Activated naive CD8-positive, alpha-beta T cell treated with anti-CD3 and anti-CD28 coated beads, Interleukin-2, amount 10 ng/mL, durations not matched to agents 7 days and 5 days (primary cell): Measurements from ENCODE around the gene PCBP3. TPM values are rescaled to one million over a fixed set of nuclear protein-coding genes. Genes with fewer than 3 reads are reported as not detected.
"Not testable (repeated sequence)": the region's sequence is repeated elsewhere in the genome, so short reads cannot be mapped to it uniquely, and the experiment has no call there.

ENCODE experiments used
- ATAC-seq: fragments of 150-1000 bp; cut with Tn5 transposase; one replicate; pipeline ENCODE4 v1.10.0; 2021; ENCODE audit warnings: low read depth, moderate library complexity
- POLR2A ChIA-PET: fragments of 350-600 bp; sonication (Branson Sonifier 250); formaldehyde crosslinking; loops from one replicate; lab custom pipeline; 2021; ENCODE audit warnings: antibody characterized with exemption; lab: Charles Lee
- DNase-seq: peaks from one replicate; pipeline ENCODE4 v3.0.0; 2021
- H3K27ac Mint-ChIP-seq: one replicate; pipeline ENCODE4 v1.8.0; 2022; ENCODE audit warnings: mild to moderate bottlenecking, mixed read lengths
- H3K27me3 Mint-ChIP-seq: one replicate; pipeline ENCODE4 v1.8.0; 2022; ENCODE audit warnings: mild to moderate bottlenecking, moderate library complexity, mixed read lengths
- H3K36me3 Mint-ChIP-seq: one replicate; pipeline ENCODE4 v1.8.0; 2021; ENCODE audit warnings: mild to moderate bottlenecking, mixed read lengths
- H3K4me1 Mint-ChIP-seq: one replicate; pipeline ENCODE4 v1.8.0; 2021; ENCODE audit warnings: mixed read lengths
- H3K4me3 Mint-ChIP-seq: one replicate; pipeline ENCODE4 v1.8.0; 2022; ENCODE audit warnings: mild to moderate bottlenecking, moderate library complexity, mixed read lengths
- H3K9me3 Mint-ChIP-seq: one replicate; pipeline ENCODE4 v1.8.0; 2021; ENCODE audit warnings: mixed read lengths
- total RNA-seq, 2 experiments: library from RNA; stranded (reverse); gene quantifications; one replicate each; pipeline ENCODE4 v1.2.3, GENCODE V29; 2021

The PCBP3 gene
- 1 to 10 TPM in 1 of 2 experiments, not detected in 1; 1.2 TPM for total RNA-seq

DNA sequence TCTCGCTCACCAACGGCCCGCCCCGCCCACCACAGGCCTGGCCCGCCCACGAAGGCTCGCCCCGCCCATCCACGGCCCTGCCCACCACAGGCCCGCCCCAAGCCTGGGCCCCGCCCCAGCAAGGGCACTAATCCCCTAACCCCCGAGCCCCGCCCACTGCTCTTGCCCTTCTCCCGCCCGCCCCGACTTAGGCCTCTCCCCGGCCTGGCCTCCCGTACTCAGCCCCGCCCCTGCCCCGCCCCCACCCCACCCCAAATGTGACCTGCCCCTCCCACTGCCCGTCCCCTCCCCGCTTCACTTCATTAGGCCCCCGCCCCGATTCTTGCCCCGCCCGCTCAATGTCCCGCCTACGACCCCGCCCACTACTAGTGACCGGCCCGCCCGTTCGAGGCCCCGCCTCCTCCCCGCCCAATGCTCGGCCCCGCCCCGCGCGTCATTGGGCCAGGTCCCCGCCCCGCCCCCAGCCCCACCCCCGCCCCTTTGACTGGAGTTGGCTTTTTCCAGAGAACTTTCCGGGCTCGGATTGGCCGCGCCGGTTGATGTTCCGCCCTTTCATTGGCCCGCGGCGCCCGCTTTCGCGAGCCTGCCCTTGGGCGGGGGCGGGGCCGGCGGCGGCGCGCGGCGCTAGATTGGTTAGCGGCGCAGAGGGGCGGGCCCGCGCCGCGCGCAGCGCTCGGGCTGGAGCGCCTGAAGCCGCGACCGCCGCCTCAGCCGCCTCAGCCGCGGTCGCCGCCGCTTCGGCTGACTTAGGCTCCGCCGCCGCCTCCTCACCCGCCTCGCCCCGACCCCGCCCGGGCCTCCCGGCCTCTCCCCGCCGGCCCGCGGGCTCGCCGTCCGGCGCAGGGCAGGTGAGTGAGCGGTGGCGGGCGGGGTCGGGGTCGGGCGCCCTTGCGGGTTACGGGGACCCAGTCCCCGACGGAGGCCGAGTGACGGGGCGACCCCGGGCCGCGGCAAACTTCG lies at the start of gene PCBP3:
TSS of gene PCBP3 (plus strand) at position 705 of the 960 bp plus-strand sequence. CDS start 206,361 bp downstream, outside the sequence.
- POLR2A ChIA-PET = no interaction called here
- peaks cover 13% of the 10 kb centered on the region for H3K4me1 Mint-ChIP-seq
- peaks cover 36% of the 10 kb centered on the region for H3K27me3 Mint-ChIP-seq
- no peaks in the 10 kb centered on the region for H3K9me3 Mint-ChIP-seq
- H3K4me3 Mint-ChIP-seq = peak within 1 kb of the TSS; percentile 63
- H3K27ac Mint-ChIP-seq = no peak within 1 kb of the TSS
- H3K36me3 Mint-ChIP-seq = no peaks in the 10 kb centered on the region
- DNase-seq = peak; percentile 96
- ATAC-seq = peak; percentile 82

DNA sequence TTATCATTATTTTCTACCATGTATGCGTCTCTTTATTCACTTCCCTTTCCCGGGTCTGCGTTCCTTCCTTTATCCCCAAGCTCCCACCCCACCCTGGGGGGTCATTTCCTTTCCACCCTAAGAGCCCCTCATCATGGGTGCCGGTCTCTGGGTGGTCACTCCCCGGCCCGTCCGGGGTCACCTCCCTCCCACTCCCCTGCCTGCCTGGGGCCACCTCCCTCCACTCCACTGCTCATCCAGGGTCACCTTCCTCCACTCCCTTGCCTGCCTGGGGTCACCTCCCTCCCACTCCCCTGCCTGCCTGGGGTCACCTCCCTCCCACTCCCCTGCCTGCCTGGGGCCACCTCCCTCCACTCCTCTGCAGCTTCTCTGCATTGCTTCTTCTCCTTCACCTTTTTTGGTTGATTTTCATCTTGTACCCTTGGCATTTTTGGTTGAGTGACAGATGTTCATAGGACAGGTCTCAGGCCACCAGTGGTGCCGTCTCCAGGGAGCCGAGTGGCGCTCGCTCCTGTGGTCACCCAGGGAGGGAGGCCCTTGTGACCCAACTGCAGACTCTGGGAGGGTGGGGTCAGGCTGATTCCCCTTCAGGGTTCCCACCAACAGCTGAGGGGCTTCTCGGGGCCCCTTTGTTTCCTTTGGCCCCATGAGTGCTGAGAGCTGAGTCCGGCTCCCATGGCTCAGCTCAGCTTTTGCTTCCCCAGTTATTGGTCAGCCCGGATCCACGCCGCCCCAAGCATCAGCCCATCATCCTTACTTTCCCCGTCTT lies 48.6 kb upstream of the PCBP3 start:
- H3K9me3 Mint-ChIP-seq = no peaks in the 10 kb centered on the region
- no peak overlapping the region for H3K4me3 Mint-ChIP-seq
- no peaks in the 10 kb centered on the region for H3K27me3 Mint-ChIP-seq
- DNase-seq (no peak), ATAC-seq (no peak)
- POLR2A ChIA-PET = interaction anchor here (1.0 kb wide), 1 partner anchor 39 kb away, joined by 3 read pairs; no protein-coding TSS in a partner anchor
- no peaks in the 10 kb centered on the region for H3K36me3 Mint-ChIP-seq
- peak overlapping the region; percentile 66 for H3K27ac Mint-ChIP-seq
- peaks cover 13% of the 10 kb centered on the region for H3K4me1 Mint-ChIP-seq

DNA sequence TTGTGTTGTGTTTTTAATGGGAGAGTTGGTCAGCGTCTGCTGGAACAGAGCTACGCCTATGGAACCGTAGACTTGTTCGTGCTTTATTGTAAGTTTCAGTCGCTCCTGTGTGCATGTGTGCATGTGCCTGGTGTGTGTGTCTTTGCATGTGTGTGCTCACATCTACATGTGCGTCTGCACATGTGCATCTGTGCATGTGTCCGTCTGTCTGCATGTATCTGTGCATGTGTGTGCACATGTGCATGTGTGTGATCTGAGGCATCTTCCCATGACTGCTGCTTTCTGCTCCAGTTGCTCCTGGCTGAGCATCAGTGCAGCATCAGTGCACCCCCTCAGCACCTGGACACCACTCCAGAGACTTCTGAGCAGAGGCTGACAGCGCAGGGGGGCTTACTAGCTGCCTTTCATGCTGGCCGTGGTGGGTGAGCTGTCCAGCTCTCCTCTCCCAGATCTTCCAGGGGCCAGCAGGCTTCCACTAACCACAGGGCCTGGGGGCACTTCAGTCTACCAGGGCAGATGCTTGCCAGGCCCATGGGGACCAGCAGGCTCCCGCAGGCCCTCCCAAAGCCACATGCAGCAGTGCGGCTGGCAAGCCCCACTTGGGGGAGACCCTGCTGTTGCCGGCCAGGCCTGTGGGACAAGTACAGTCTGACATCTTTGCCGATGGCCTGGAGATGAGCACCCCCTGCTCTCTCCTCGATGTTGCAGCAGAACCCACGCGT lies 47.8 kb upstream of the PCBP3 start:
- H3K27ac Mint-ChIP-seq = peak overlapping the region; percentile 7
- no peak overlapping the region for H3K4me3 Mint-ChIP-seq
- H3K9me3 Mint-ChIP-seq = no peaks in the 10 kb centered on the region
- no peak for DNase-seq
- POLR2A ChIA-PET = interaction anchor here (1.0 to 1.1 kb wide), 2 partner anchors 40 to 45 kb away, joined by 3 to 4 read pairs; no protein-coding TSS in a partner anchor
- H3K27me3 Mint-ChIP-seq = no peaks in the 10 kb centered on the region
- H3K36me3 Mint-ChIP-seq = no peaks in the 10 kb centered on the region
- peaks cover 13% of the 10 kb centered on the region for H3K4me1 Mint-ChIP-seq
- no peak for ATAC-seq

DNA sequence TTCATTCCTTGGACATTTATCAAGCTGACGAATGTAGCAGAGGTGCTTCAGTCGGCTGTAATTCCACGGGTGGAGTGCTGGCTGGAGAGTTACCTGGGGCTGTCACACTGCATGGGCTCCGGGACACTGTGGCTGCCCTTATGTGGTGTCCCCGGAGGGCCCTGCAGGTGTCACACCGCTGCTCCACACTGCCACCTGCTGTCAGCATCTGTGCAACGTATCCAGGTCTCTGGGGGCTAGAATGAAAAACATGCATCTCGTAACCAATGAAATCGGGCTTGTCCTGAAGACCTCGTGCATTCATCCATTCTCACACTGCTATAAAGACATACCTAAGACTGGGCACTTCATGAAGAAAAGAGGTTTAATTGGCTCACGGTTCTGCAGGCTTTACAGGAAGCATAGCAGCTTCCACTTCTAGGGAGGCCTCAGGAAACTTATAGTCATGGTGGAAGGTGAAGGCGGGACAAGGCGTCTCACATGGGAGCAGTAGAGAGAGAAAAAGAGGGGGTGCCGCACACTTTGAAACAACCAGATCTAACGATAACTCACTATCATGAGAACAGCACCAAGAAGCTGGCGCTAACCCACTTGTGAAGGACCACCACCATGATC lies 46.7 kb upstream of the PCBP3 start:
- peak; percentile 68 for ATAC-seq
- Mint-ChIP-seq H3K4me3 (no peak overlapping the region), H3K27me3 (no peaks in the 10 kb centered on the region)

DNA sequence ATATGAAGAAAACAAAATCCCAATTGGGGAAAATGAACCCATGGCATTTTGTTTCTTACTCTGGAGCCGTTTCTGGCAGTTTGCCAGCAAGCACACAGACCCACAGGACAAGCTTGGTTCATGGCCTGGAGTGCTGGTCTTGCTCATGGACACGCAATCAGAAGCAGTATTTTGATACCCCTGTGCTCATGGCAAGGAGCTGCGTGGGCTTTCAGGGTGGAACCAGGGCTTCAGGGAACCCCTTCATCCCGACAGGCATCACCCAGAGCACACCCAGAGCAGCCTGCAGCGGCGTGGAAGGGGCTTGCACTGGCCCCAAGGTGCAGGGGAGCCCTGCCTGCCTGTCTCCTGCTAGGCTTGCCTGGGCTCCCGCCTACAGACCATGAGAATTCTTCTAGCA lies 45.4 kb upstream of the PCBP3 start:
- H3K9me3 Mint-ChIP-seq = no peaks in the 10 kb centered on the region
- H3K4me1 Mint-ChIP-seq = peaks cover 13% of the 10 kb centered on the region
- POLR2A ChIA-PET = no interaction called here
- DNase-seq (peak; percentile 26), ATAC-seq (no peak)
- no peak overlapping the region for H3K4me3 Mint-ChIP-seq
- H3K27me3 Mint-ChIP-seq = peaks cover 2% of the 10 kb centered on the region
- no peak overlapping the region for H3K27ac Mint-ChIP-seq
- no peaks in the 10 kb centered on the region for H3K36me3 Mint-ChIP-seq

More for the DNA sequence above, 46.7 kb upstream of the PCBP3 start:
- DNase-seq = peak; percentile 88
- POLR2A ChIA-PET = no interaction called here
- Mint-ChIP-seq H3K27ac (no peak overlapping the region), H3K36me3 (no peaks in the 10 kb centered on the region), H3K9me3 (no peaks in the 10 kb centered on the region), H3K4me1 (peaks cover 13% of the 10 kb centered on the region)

DNA sequence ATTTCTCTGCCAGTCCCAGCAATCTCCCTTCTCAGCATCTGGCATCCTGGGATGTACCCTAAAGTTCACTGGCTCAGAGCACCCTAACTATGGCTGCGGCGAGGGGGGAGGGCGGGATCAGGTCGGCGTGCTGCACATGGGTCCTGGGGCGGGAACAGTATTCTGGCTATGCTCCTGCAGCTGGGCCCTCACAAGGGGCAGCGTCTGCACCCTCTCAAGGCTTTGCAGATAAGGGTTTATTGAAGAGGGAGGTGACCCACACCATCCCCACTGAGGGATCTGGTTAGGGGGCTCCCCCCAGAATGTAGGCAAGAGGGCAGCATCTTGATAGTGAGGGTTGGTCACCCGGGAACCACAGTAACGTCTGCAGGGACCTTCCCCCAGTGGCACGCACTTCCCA lies 44.9 kb upstream of the PCBP3 start:
- POLR2A ChIA-PET = no interaction called here

DNA sequence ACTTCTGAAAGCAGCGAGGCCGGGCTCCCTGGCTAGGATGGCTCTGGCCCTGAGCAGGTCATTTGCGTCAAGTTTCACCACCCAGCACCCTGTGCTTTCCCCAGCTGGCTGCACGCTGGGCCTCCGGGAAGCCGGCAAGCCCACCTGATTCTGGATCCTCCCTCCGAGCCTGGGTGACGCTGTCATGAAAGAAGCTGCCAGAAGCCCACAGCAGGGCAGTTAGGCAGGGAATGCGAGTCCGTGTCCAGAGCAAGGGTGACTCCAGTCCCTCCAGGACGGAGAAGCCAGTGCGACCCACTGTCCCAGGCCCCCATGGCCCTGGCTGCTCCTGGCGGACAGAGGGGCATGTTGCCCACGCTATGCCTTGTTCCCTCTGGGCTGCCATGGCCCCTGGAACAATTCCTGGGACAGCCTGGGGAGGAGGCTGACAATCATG lies 44.4 kb upstream of the PCBP3 start:
- H3K27ac Mint-ChIP-seq = no peak overlapping the region
- no peaks in the 10 kb centered on the region for H3K36me3 Mint-ChIP-seq
- DNase-seq = peak; percentile 19
- H3K9me3 Mint-ChIP-seq = peaks cover 4% of the 10 kb centered on the region
- peaks cover 9% of the 10 kb centered on the region for H3K4me1 Mint-ChIP-seq
- POLR2A ChIA-PET = no interaction called here
- ATAC-seq = no peak
- peaks cover 7% of the 10 kb centered on the region for H3K27me3 Mint-ChIP-seq
- H3K4me3 Mint-ChIP-seq = no peak overlapping the region

More for the DNA sequence above, 44.9 kb upstream of the PCBP3 start:
- Mint-ChIP-seq H3K4me1 (peaks cover 13% of the 10 kb centered on the region), H3K9me3 (peaks cover 3% of the 10 kb centered on the region), H3K36me3 (no peaks in the 10 kb centered on the region), H3K27me3 (peaks cover 2% of the 10 kb centered on the region), H3K27ac (no peak overlapping the region), H3K4me3 (no peak overlapping the region)
- ATAC-seq = no peak
- peak; percentile 15 for DNase-seq

DNA sequence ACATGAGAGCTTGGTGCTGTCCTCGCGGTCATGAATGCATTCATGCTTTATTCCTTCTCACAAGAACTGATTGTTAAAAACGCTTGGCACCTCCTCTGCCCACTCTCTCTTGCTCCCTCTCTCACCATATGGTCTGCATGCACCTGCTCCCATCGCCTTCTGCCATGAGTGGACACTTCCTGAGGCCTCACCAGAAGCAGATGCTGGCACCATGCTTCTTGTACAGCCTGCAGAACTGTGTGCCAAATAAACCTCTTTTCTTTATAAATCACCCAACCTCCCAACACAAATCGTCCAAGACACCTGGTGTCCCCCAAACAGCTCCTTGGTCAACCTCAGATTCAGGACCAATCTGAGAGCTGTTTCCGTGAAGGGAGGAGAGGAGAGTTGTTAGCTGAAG lies 43.3 kb upstream of the PCBP3 start:
- POLR2A ChIA-PET = no interaction called here
- peaks cover 6% of the 10 kb centered on the region for H3K9me3 Mint-ChIP-seq
- no peak overlapping the region for H3K27ac Mint-ChIP-seq
- no peak overlapping the region for H3K4me3 Mint-ChIP-seq
- no peaks in the 10 kb centered on the region for H3K36me3 Mint-ChIP-seq
- H3K27me3 Mint-ChIP-seq = peaks cover 9% of the 10 kb centered on the region
- ATAC-seq (no peak), DNase-seq (no peak)
- peaks cover 8% of the 10 kb centered on the region for H3K4me1 Mint-ChIP-seq

DNA sequence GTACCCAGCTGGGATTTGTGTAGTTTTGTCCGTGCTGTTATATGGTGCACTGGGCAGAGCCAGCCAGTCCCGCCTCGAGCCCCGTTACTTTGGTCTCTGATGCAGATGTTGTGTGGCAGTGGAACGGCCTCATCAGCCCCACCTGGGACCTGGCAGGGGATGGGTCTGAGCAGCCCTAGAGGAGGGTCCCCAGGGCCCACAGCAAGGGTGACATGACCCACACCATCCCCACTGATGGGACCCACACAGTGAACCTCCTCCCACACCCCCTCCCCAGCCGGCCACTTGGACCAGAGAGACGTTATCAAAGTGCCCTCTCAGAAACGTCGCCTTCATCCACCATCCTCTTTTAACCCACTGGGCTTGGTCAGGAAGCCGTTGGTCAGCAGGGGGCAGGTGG lies 42.0 kb upstream of the PCBP3 start:
- peaks cover 6% of the 10 kb centered on the region for H3K9me3 Mint-ChIP-seq
- H3K4me1 Mint-ChIP-seq = peaks cover 5% of the 10 kb centered on the region
- no peak for ATAC-seq
- H3K4me3 Mint-ChIP-seq = no peak overlapping the region
- no peaks in the 10 kb centered on the region for H3K36me3 Mint-ChIP-seq
- H3K27me3 Mint-ChIP-seq = peaks cover 9% of the 10 kb centered on the region
- no peak for DNase-seq
- POLR2A ChIA-PET = no interaction called here
- H3K27ac Mint-ChIP-seq = no peak overlapping the region

DNA sequence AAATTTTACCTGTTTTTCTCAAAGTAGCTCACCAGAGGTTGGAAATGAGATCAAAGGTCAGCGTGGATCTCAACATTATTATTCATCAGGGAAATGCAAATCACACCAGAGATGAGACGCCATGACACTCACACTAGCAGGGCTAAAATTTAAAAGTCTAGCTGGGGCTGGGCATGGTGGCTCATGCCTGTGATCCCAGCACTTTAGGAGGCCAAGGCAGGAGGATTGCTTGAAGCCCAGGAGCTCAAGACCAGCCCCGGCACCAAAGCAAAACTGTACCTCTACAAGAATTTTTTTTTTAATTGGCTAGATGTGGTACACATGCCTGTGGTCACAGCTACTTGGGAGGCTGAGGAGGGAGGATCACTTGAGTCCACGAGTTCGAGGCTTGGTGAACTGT lies 41.4 kb upstream of the PCBP3 start:
- H3K36me3 Mint-ChIP-seq = no peaks in the 10 kb centered on the region
- peaks cover 9% of the 10 kb centered on the region for H3K27me3 Mint-ChIP-seq
- no peak overlapping the region for H3K27ac Mint-ChIP-seq
- ATAC-seq = no peak
- no peak overlapping the region for H3K4me3 Mint-ChIP-seq
- no peak for DNase-seq
- POLR2A ChIA-PET = no interaction called here
- peaks cover 6% of the 10 kb centered on the region for H3K9me3 Mint-ChIP-seq
- no peaks in the 10 kb centered on the region for H3K4me1 Mint-ChIP-seq

DNA sequence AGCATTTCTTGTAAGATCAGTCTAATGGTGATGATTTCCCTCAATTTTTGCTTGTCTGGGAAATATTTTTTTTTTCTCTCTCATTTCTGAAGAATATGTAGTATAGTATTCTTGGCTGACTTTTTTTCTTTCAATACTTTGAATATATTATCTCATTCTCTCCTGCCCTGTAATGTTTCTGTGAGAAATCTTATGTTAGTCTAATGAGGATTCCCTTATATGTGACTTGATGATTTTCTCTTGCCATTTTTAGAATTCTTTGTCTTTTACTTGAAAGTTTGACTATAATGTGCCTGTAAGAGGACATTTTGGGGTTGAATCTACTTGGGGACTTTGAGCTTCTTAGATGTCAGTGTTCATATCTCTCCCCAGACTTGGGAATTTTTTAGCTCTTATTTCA lies 40.0 kb upstream of the PCBP3 start:
- ATAC-seq (no peak), DNase-seq (no peak)
- Mint-ChIP-seq H3K4me1 (no peaks in the 10 kb centered on the region), H3K27ac (no peak overlapping the region), H3K27me3 (peaks cover 12% of the 10 kb centered on the region), H3K4me3 (no peak overlapping the region), H3K9me3 (peaks cover 6% of the 10 kb centered on the region), H3K36me3 (no peaks in the 10 kb centered on the region)
- POLR2A ChIA-PET = no interaction called here

DNA sequence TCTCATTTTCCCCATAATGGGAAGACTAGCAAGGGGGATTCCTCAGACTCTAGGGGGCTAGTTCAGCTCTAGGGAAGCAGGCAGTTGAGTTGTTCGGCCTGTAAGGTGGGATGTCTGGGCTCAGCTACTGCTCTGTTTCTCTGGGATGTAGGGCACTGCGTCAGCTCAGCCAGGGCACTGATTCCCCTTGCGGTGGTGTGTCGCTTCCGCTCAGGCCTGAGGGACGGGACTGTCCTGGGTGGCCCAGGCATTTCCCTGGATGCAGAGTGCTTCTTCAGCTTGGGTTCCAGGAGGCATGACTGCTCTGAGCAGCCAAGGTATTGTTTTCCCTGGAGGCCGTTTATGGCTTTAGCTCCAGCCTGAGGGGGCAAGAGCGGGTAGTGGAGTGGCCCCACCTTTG lies 38.8 kb upstream of the PCBP3 start:
- H3K4me1 Mint-ChIP-seq, H3K4me3 Mint-ChIP-seq, H3K9me3 Mint-ChIP-seq, DNase-seq, ATAC-seq, POLR2A ChIA-PET, H3K36me3 Mint-ChIP-seq, H3K27ac Mint-ChIP-seq: not testable (repeated sequence)
- peaks cover 16% of the 10 kb centered on the region for H3K27me3 Mint-ChIP-seq
